Ishikawa (cell line): Measurements from ENCODE around the gene C10orf143.

ENCODE experiments used
- CEBPB ChIP-seq: IDR thresholded peaks from 2 replicates; pipeline ENCODE4 v1.6.1; 2012
- EGR1 ChIP-seq: IDR thresholded peaks from 2 replicates; pipeline ENCODE4 v1.6.1; 2012
- FOXM1 ChIP-seq: IDR thresholded peaks from 2 replicates; pipeline ENCODE4 v1.6.1; 2012; ENCODE audit warnings: low read depth, borderline replicate concordance
- ZBTB7A ChIP-seq: IDR thresholded peaks from 2 replicates; pipeline ENCODE4 v1.6.1; 2012; ENCODE audit warnings: low read depth
- TF ChIP-seq, protein P1 (sequence below): IDR thresholded peaks from 2 replicates; pipeline ENCODE4 v1.6.1; 2012; ENCODE audit warnings: low read depth, mild to moderate bottlenecking

DNA sequence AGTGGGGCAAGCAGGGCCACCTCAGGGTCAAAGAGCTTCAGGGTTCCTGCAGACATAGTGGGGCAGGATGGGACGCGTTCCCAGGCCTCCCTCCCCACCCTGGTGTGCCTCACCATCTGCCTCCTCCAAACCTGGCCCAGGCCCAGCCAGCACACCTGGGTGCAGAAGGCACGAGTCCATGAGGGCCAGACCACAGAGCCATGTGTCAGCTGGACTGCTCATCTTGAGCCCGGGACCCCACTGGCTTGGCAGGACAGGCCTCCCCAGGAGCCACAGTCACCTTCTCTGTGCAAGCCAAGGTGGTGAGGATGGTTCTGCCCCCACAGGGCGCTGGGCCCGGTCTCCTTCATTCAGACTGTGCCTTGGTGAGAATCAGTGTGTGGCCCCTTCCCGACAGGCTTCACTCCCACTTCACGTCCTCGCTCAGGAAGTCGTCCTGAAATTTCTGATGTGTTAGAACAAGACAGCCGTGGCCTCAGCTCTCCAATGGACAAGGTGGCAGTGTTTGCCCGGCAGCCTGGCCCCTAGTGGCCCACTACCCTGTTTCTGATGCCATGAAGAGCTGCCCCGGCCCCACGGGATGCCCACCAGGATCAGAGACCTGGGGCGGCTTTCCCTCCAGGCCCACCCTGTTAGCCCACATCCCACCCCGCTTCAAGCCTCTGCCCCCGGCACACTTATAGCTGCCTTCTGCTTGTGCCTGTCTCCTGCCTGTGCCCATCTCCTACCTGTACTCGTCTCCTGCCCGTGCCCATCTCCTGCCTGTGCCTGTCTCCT lies 87.0 kb downstream of the C10orf143 start:
- TF ChIP-seq EGR1: no peak
- TF ChIP-seq, protein P1, sequence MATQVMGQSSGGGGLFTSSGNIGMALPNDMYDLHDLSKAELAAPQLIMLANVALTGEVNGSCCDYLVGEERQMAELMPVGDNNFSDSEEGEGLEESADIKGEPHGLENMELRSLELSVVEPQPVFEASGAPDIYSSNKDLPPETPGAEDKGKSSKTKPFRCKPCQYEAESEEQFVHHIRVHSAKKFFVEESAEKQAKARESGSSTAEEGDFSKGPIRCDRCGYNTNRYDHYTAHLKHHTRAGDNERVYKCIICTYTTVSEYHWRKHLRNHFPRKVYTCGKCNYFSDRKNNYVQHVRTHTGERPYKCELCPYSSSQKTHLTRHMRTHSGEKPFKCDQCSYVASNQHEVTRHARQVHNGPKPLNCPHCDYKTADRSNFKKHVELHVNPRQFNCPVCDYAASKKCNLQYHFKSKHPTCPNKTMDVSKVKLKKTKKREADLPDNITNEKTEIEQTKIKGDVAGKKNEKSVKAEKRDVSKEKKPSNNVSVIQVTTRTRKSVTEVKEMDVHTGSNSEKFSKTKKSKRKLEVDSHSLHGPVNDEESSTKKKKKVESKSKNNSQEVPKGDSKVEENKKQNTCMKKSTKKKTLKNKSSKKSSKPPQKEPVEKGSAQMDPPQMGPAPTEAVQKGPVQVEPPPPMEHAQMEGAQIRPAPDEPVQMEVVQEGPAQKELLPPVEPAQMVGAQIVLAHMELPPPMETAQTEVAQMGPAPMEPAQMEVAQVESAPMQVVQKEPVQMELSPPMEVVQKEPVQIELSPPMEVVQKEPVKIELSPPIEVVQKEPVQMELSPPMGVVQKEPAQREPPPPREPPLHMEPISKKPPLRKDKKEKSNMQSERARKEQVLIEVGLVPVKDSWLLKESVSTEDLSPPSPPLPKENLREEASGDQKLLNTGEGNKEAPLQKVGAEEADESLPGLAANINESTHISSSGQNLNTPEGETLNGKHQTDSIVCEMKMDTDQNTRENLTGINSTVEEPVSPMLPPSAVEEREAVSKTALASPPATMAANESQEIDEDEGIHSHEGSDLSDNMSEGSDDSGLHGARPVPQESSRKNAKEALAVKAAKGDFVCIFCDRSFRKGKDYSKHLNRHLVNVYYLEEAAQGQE: no peak
- TF ChIP-seq FOXM1: no peak
- TF ChIP-seq ZBTB7A: no peak
- TF ChIP-seq CEBPB: no peak
